Lower leg skin (tissue), 3 donors: ENCODE data around the gene TASP1.

Experiments
- CTCF ChIP-seq, 3 donors: fragments of 450-650 bp; IDR thresholded peaks; one replicate each; pipeline ENCODE4 v1.5.1; 2016; ENCODE audit warnings: antibody characterized with exemption in 3 of 3, mild to moderate bottlenecking in 3 of 3, moderate library complexity in 2 of 3
- POLR2A ChIP-seq, 2 donors: fragments of 450-650 bp; IDR thresholded peaks; one replicate each; pipeline ENCODE4 v1.6.1; 2016 to 2017; ENCODE audit warnings: antibody characterized with exemption in 2 of 2, mild to moderate bottlenecking in 1 of 2, moderate library complexity in 1 of 2

GRCh38 chr20:13661070-13661685, 22.4 kb upstream of the TASP1 start:
- TF ChIP-seq CTCF (IDR thresholded peaks at IDR 0.05): no peak
- TF ChIP-seq POLR2A (IDR thresholded peaks at IDR 0.05): no peak
